Ovary (tissue), 3 donors: ENCODE measurements around the gene CXCR2.

Experiments
- CTCF ChIP-seq, 3 donors: fragments of 450-650 bp in 2 of 3; fragments of 200-600 bp in 1 of 3; IDR thresholded peaks; one replicate each; pipeline versions ENCODE4 v1.5.1 to v1.8.0; 2016 to 2022; ENCODE audit warnings: antibody characterized with exemption in 3 of 3, mild to moderate bottlenecking in 1 of 3
- EP300 ChIP-seq: sonication (generic); formaldehyde crosslinking; IDR thresholded peaks from one replicate; pipeline ENCODE4 v1.6.1; 2017; ENCODE audit warnings: antibody characterized with exemption
- POLR2A ChIP-seq: fragments of 450-650 bp; IDR thresholded peaks from one replicate; pipeline ENCODE4 v1.6.1; 2017; ENCODE audit warnings: antibody characterized with exemption, mild to moderate bottlenecking, moderate library complexity
- donor health status: DM: no; HTN: no; CAD: no.

GRCh38 chr2:218168635-218169462, 43.0 kb downstream of the CXCR2 start:
- TF ChIP-seq CTCF (IDR thresholded peaks at IDR 0.05) (peak in 1 of 3 donors; percentile 6), EP300 (no peak), POLR2A (no peak)
